BE2C (cell line): ENCODE data around the gene ZBED1. TPM values are rescaled to one million over a fixed set of nuclear protein-coding genes. Genes with fewer than 3 reads are reported as not detected.

Experiments used
- DNase-seq: peaks from one replicate; pipeline ENCODE4 v3.0.0-alpha.2; 2020
- H3K27me3 ChIP-seq: fragments of 250-450 bp; sonication (Bioruptor Pico); 2 replicates; pipeline ENCODE4 v1.5.1; 2020; ENCODE audit warnings: mild to moderate bottlenecking
- H3K36me3 ChIP-seq: fragments of 250-450 bp; sonication (Bioruptor Pico); 2 replicates; pipeline ENCODE4 v1.5.1; 2020; ENCODE audit warnings: mild to moderate bottlenecking
- H3K4me1 ChIP-seq: fragments of 250-450 bp; sonication (Bioruptor Pico); 2 replicates; pipeline ENCODE4 v1.5.1; 2020
- H3K4me3 ChIP-seq: 2 replicates; pipeline ENCODE4 v1.5.1; 2011; ENCODE audit warnings: low read depth, low read length
- H3K9me3 ChIP-seq: fragments of 250-450 bp; sonication (Bioruptor Pico); 2 replicates; pipeline ENCODE4 v1.5.1; 2020
- polyA plus RNA-seq: library from polyadenylated mRNA; unstranded; fragments of >200 nt; gene quantifications from one replicate; pipeline ENCODE4 v1.2.1, GENCODE V29; 2012; ENCODE audit warnings: low read depth, missing spikeins; ENCODE audit not compliant: insufficient read length, insufficient read depth
- TF ChIP-seq, protein P1 (sequence below): IDR thresholded peaks from 2 replicates; pipeline ENCODE4 v1.5.1; 2012; ENCODE audit warnings: mild to moderate bottlenecking, low read depth, low read length

ZBED1 gene
- polyA plus RNA-seq: 10.7 TPM

DNA sequence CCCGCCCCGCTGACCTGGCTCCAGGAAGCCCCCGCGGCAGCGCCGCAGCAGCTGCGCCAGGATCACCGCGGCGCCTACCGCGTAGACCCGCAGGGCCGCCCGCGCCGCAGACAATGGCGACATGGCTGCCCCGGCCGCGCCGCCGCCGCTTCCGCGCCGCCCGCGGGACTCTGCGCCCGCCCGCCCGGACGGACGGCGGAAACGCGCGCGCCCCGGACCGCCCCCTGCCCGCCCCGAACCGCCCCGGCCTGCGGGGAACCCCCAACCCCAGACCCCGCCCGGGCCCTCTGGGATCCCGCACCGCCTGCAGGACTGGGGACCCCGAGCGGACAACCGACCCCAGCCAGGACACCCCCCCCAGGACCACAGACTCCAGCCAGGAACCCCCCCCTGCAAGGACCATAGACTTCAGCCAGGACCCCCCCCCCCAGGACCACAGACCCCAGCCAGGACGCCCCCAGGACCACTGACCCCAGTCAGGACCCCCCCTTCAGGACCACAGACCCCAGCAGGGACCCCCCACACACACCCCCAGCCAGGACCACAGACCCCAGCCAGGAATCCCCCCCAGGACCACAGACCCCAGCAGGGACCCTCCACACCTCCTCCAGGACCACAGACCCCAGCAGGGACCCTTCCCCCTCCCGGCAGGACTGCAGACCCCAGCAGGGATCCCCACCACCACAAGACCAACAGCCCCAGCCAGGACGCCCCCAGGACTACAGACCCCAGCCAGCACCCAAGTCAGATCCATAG lies at the start of gene ZBED1, which contains the start of gene DHRSX:
Gene ZBED1 (minus strand): TSS at position 174 of the 756 bp plus-strand sequence. CDS start 10,257 bp downstream, outside the sequence.
Gene DHRSX (minus strand): TSS at position 174 of the 756 bp plus-strand sequence. CDS start 51 bp downstream, at position 123.
- Histone ChIP-seq H3K4me3 (peak within 1 kb of the TSS; percentile 64), H3K27me3 (no peaks in the 10 kb centered on the region), H3K4me1 (no peaks in the 10 kb centered on the region), H3K9me3 (no peaks in the 10 kb centered on the region), H3K36me3 (no peaks in the 10 kb centered on the region)
- no peak for DNase-seq
- TF ChIP-seq, protein P1, sequence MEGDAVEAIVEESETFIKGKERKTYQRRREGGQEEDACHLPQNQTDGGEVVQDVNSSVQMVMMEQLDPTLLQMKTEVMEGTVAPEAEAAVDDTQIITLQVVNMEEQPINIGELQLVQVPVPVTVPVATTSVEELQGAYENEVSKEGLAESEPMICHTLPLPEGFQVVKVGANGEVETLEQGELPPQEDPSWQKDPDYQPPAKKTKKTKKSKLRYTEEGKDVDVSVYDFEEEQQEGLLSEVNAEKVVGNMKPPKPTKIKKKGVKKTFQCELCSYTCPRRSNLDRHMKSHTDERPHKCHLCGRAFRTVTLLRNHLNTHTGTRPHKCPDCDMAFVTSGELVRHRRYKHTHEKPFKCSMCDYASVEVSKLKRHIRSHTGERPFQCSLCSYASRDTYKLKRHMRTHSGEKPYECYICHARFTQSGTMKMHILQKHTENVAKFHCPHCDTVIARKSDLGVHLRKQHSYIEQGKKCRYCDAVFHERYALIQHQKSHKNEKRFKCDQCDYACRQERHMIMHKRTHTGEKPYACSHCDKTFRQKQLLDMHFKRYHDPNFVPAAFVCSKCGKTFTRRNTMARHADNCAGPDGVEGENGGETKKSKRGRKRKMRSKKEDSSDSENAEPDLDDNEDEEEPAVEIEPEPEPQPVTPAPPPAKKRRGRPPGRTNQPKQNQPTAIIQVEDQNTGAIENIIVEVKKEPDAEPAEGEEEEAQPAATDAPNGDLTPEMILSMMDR: no peak

GRCh38 chrX:2549876-2550275 lies 49.1 kb upstream of the ZBED1 start:
- TF ChIP-seq, protein P1: no peak
- Histone ChIP-seq H3K36me3 (no peaks in the 10 kb centered on the region), H3K4me3 (no peak overlapping the region), H3K4me1 (no peaks in the 10 kb centered on the region), H3K9me3 (no peaks in the 10 kb centered on the region), H3K27me3 (no peaks in the 10 kb centered on the region)
- no peak for DNase-seq

- Histone ChIP-seq H3K4me3 (no peak overlapping the region), H3K4me1 (no peaks in the 10 kb centered on the region), H3K27me3 (no peaks in the 10 kb centered on the region), H3K9me3 (no peaks in the 10 kb centered on the region), H3K36me3 (no peaks in the 10 kb centered on the region)
- DNase-seq: no peak
- TF ChIP-seq, protein P1: no peak
These were observed 48.1 kb upstream of the ZBED1 start for GRCh38 chrX:2548711-2549423.

DNA sequence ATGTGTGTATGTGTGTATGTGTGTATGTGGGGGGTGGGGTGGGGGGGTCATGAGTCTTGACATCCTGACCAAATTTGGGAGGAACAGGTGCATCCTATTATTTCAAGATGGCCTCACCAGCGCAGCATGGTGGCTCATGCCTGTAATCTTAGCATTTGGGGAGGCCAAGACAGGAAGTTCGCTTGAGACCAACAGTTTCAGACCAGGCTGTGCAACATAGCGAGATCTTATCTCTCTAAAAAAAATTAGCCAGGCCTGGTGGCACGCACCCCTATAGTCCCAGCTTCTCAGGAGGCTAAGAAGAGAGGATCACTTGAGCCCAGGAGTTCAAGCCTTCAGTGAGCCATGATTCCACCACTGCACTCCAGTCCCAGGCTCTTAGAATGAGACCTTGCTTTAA lies 47.0 kb upstream of the ZBED1 start:
- H3K4me3 ChIP-seq: no peak overlapping the region
- H3K4me1 ChIP-seq: no peaks in the 10 kb centered on the region
- no peaks in the 10 kb centered on the region for H3K9me3 ChIP-seq
- DNase-seq: no peak
- H3K27me3 ChIP-seq: no peaks in the 10 kb centered on the region
- no peaks in the 10 kb centered on the region for H3K36me3 ChIP-seq
- TF ChIP-seq, protein P1: no peak

GRCh38 chrX:2546496-2546895 lies 45.7 kb upstream of the ZBED1 start:
- H3K9me3 ChIP-seq: no peaks in the 10 kb centered on the region
- no peaks in the 10 kb centered on the region for H3K27me3 ChIP-seq
- H3K4me3 ChIP-seq: no peak overlapping the region
- no peaks in the 10 kb centered on the region for H3K4me1 ChIP-seq
- no peaks in the 10 kb centered on the region for H3K36me3 ChIP-seq
- TF ChIP-seq, protein P1: no peak
- no peak for DNase-seq
